NOMO-1 treated with dmso at 0.1 percent for 144 hours (cell line): ENCODE results near the gene TJP2.

Experiments used
- DNase-seq: peaks from one replicate; lab custom pipeline; 2025; ENCODE audit not compliant: unreplicated experiment; lab: John Stamatoyannopoulos, UW

TJP2 gene

GRCh38 chr9:69173891-69174615 lies at the start of gene TJP2:
Gene TJP2, plus strand, starts transcription at chr9:69174277. Its CDS starts 96 bp downstream, at chr9:69174373.
- DNase-seq: no peak

GRCh38 chr9:69130456-69131441 lies 43.3 kb upstream of the TJP2 start:
- no peak for DNase-seq

- no peak for DNase-seq
These were observed 42.4 kb upstream of the TJP2 start for GRCh38 chr9:69131682-69132081.

- no peak for DNase-seq
These were observed 41.7 kb upstream of the TJP2 start for GRCh38 chr9:69132361-69132760.

GRCh38 chr9:69134412-69134811 lies 39.7 kb upstream of the TJP2 start:
- DNase-seq: no peak

GRCh38 chr9:69136185-69136584 lies 37.9 kb upstream of the TJP2 start:
- no peak for DNase-seq

- DNase-seq: no peak
These were observed 37.3 kb upstream of the TJP2 start for GRCh38 chr9:69136779-69137178.

GRCh38 chr9:69137311-69137710 lies 36.8 kb upstream of the TJP2 start:
- no peak for DNase-seq

- DNase-seq: no peak
These were observed 34.5 kb upstream of the TJP2 start for GRCh38 chr9:69139596-69139995.

GRCh38 chr9:69140123-69140735 lies 33.8 kb upstream of the TJP2 start:
- DNase-seq: no peak

- no peak for DNase-seq
These were observed 32.2 kb upstream of the TJP2 start for GRCh38 chr9:69141851-69142250.

- DNase-seq: no peak
These were observed 30.8 kb upstream of the TJP2 start for GRCh38 chr9:69143291-69143690.

GRCh38 chr9:69145144-69145715 lies 28.8 kb upstream of the TJP2 start:
- no peak for DNase-seq

GRCh38 chr9:69147041-69147834 lies 26.8 kb upstream of the TJP2 start:
- no peak for DNase-seq

GRCh38 chr9:69149321-69149807 lies 24.7 kb upstream of the TJP2 start:
- DNase-seq: no peak

- DNase-seq: no peak
These were observed 22.6 kb upstream of the TJP2 start for GRCh38 chr9:69151506-69151905.

GRCh38 chr9:69153707-69154521 lies 20.2 kb upstream of the TJP2 start:
- DNase-seq: no peak

GRCh38 chr9:69155341-69156030 lies 18.6 kb upstream of the TJP2 start:
- no peak for DNase-seq
